GM19023 (cell line): ENCODE data around the gene CDH13.

Experiments
- ATAC-seq: cut with Tn5 transposase; IDR thresholded peaks from one replicate; pipeline ENCODE4 v1.9.1; 2021; ENCODE audit warnings: mild to moderate bottlenecking, moderate library complexity; ENCODE audit not compliant: unreplicated experiment

The CDH13 gene

DNA sequence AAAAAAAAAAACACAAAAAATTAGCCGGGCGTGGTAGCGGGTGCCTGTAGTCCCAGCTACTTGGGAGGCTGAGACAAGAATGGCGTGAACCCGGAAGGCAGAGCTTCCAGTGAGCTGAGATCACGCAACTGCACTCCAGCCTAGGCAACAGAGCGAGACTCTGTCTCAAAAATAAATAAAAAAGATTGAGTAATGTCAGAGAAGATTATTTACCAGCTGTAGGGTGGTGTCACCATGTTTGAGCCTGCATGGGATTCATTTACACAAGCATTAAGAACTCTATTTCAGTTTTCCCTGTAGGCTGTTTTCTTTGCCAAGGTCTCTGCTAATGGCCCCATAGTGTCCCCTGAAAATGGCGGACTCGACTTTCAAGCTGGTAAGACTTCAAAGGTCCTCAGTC, 575.0 kb downstream of the CDH13 start:
- ATAC-seq, result no peak

GRCh38 chr16:83205896-83206295, 579.1 kb downstream of the CDH13 start:
- no peak for ATAC-seq

- ATAC-seq, result no peak
These were observed 579.7 kb downstream of the CDH13 start for GRCh38 chr16:83206426-83206825.

GRCh38 chr16:83211711-83212110, 584.9 kb downstream of the CDH13 start:
- no peak for ATAC-seq

DNA sequence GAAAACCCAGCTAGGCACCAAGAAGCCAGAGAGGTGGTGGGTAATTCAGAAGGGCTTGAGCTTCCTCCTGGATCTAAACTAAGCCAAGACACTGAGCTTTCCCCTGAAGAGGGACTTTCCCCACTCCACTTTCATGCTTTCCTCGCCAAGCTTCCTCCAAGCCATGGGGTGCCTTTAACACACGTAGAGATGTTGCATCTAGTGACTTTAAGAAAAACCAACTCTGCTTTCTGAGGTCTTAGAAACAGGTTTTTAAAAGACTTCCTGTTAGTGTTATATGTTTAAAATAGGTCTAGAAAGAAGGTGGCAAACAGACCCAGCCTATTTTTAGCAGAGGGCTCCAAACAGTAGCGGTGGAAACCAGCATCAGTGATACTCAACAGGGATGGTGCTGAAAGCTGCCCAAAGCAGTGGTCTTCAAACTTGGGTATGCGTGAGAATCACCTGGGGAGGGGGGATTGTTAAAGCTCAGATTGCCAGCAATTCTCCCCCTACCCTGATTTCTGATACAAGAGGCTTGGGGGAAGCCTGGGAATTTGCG, 585.6 kb downstream of the CDH13 start:
- no peak for ATAC-seq

- no peak for ATAC-seq
These were observed 587.9 kb downstream of the CDH13 start for GRCh38 chr16:83214671-83215070.

DNA sequence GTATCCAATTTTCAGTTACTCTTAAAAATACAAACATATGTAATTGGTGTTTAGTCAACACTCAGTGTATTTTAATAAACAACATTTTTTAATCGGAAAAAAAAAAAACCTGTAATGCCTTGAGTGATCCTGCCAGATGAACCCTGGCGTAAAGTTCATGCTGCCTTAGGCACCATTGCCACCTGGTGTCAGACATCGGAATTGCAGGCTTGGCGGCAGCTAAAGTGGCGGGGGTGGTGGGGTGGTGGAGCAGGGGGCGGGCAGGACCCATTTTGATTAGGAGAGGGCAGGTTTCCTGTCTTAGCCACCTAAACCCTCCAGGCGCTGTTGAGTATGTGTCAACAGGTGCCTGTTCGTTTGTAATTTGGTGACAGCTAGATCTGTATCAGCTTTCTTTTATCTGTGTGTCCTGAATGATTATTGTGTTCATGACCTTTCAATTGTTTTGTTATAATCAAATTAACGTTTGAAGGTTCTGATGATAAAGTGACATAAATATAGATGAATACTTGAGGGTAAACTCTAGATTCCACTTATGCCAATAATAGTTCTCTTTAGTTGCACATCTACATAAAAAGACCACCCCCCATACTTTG, 588.7 kb downstream of the CDH13 start:
- ATAC-seq, result no peak

- ATAC-seq, result no peak
These were observed 592.5 kb downstream of the CDH13 start for GRCh38 chr16:83219285-83219684.

- ATAC-seq, result no peak
These were observed 593.3 kb downstream of the CDH13 start for GRCh38 chr16:83220066-83220465.

GRCh38 chr16:83224642-83225041, 597.9 kb downstream of the CDH13 start:
- ATAC-seq, result no peak

DNA sequence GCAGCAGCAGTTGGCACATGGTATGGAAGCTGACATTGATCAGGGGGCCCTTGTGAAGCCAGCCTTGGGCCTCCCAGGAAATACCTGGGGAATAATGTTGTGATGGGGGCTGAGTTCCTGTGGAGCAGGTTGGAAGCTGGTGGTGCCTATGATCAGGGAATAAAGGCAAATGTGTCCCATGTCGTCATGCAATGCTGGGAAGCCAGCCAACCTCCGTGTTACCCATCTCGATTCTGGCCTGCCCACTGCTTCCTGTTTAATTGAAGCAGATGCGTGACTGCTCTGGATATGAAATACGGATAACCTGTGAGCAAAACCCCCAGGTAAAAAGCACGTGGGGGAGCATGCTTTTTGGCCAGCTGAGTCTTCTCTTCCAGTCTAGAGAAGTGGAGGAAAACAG, 600.6 kb downstream of the CDH13 start:
- ATAC-seq, result no peak

- no peak for ATAC-seq
These were observed 605.0 kb downstream of the CDH13 start for GRCh38 chr16:83231729-83232128.

- no peak for ATAC-seq
These were observed 606.4 kb downstream of the CDH13 start for GRCh38 chr16:83233153-83233552.

GRCh38 chr16:83238949-83239691, 612.4 kb downstream of the CDH13 start:
- ATAC-seq, result no peak

GRCh38 chr16:83244057-83244456, 617.3 kb downstream of the CDH13 start:
- ATAC-seq, result no peak

DNA sequence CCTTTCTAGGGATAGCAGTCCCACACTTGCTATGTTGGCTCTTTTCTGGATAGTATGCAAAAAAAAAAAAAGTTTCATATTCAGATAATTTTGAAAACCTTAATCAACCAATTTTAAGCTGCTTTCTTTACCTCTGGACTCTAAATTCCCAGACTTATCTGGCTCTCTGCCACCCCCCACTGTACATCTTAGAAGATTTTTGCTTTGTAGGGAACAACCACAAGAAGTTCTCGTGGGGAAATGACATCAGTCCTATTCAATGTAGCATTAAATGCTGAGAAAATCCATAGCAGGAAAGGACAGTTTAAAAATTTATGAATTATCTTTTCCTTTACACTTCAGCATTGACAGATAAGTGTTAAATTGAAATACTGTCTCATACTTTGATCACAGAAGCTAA, 618.3 kb downstream of the CDH13 start:
- no peak for ATAC-seq

- ATAC-seq, result no peak
These were observed 621.1 kb downstream of the CDH13 start for GRCh38 chr16:83247767-83248372.

DNA sequence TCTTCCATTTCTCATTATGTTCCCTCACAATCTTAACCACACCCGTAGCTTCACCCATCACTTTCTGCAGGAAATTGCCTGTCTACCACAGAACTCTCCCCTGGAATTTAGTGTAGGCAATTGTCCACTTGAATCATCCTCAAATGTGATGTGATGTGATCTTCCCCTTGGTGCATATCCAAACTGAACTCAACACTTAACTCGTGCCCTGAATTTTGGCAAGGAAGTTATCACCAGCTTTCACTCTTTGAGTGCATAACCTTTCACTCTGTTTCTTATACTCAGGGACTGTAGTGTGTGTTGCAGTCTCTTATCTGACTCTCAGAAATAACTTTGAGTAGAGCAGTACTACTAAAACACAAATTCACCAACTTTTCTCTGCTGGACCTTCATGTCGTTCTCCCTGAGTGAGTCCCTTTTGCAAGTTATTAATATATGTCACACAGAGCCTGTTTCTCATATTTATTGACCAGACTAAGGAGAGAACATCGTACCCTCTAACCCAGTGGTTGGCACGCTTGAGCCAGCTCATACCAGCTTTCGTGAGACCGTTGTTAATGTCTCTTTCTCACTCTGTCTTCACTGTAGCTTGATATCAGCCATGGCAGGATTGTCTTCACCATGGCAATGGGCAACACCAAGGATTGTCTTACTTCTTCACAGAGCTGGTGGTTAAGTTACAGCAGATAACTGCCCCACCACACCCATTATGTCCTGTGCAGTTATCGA, 622.1 kb downstream of the CDH13 start:
- ATAC-seq, result no peak

DNA sequence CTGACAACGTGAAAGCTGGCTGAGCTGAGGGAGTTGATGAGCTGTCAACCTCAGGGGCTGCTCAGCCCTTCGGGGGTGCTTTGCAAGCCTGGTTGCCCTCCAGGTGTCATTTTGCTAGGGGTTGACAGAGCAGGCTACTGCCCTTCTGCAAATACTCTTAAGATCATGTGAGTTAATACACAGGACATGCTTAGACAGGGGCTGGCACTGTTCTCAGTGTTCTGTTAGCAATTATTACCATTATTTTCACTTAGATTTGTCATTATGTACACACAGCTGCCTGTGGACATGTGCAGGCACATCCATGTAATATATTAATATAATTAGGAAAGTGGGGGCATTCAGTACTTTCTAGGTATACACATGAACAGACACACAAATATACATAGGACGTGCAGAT, 626.8 kb downstream of the CDH13 start:
- no peak for ATAC-seq

- ATAC-seq, result no peak
These were observed 631.7 kb downstream of the CDH13 start for GRCh38 chr16:83258366-83258928.
